Heart right ventricle (tissue), 16 donors: ENCODE measurements around the gene KCNMA1. TPM values are rescaled to one million over a fixed set of nuclear protein-coding genes. Genes with fewer than 3 reads are reported as not detected.

Experiments used
- ATAC-seq, 8 donors: fragments of 200-7000 bp; cut with Tn5 transposase; one replicate each; pipeline ENCODE4 v1.9.1; 2020; ENCODE audit warnings: mild to moderate bottlenecking in 8 of 8, moderate library complexity in 8 of 8, moderate number of reproducible peaks in 1 of 8
- DNase-seq, 2 donors: peaks; one replicate each; pipeline ENCODE4 v3.0.0-alpha.2; 2020
- H3K27ac ChIP-seq, 10 donors: fragments of 200-600 bp; sonication (generic) in 2 of 10; one replicate each; pipeline versions ENCODE4 v1.5.0 to v1.8.0; 2020 to 2022; ENCODE audit warnings: mild to moderate bottlenecking in 3 of 10
- H3K27me3 ChIP-seq, 7 donors: fragments of 200-600 bp; one replicate each; pipeline ENCODE4 v1.8.0; 2021 to 2022; ENCODE audit warnings: mild to moderate bottlenecking in 2 of 7
- H3K36me3 ChIP-seq, 9 donors: fragments of 200-600 bp; sonication (generic) in 1 of 9; one replicate each; pipeline versions ENCODE4 v1.5.0 to v1.8.0; 2020 to 2022; ENCODE audit warnings: mild to moderate bottlenecking in 2 of 9
- H3K4me1 ChIP-seq, 9 donors: fragments of 200-600 bp; sonication (generic) in 1 of 9; one replicate each; pipeline versions ENCODE4 v1.5.0 to v1.8.0; 2020 to 2022; ENCODE audit warnings: mild to moderate bottlenecking in 4 of 9
- H3K4me3 ChIP-seq, 10 donors: fragments of 200-600 bp; sonication (generic) in 2 of 10; one replicate each; pipeline versions ENCODE4 v1.5.0 to v1.8.0; 2020 to 2022; ENCODE audit warnings: mild to moderate bottlenecking in 7 of 10, moderate library complexity in 2 of 10
- H3K9me3 ChIP-seq, 11 donors: fragments of 200-600 bp in 10 of 11; sonication (generic) in 2 of 11; one replicate each; pipeline versions ENCODE4 v1.5.0 to v1.8.0; 2013 to 2022; ENCODE audit warnings: mild to moderate bottlenecking in 2 of 11, control low read depth in 1 of 11, moderate library complexity in 1 of 11
- WGBS, 2 donors: extraction: QIAGEN DNeasy Blood & Tissue Kit; methylation state at CpG; one replicate each; pipeline ENCODE4 v1.1.7; 2013; ENCODE audit warnings: inconsistent platforms in 1 of 2; 5-methylcytosine and 5-hydroxymethylcytosine counted together
- intact Hi-C, 10 donors: fragments of 100-400 bp; cut with DNase I; formaldehyde crosslinking; loops; one replicate each; pipeline versions ENCODE4 v1.11.1 to v1.14.2; 2022
- polyA plus RNA-seq, 2 donors: library from polyadenylated mRNA; stranded (reverse); fragments of 200-250 nt; gene quantifications; one replicate each; pipeline ENCODE4 v1.2.3, GENCODE V29; 2013
- total RNA-seq, 10 donors: library from RNA; stranded (reverse); fragmentation: NEBNext Ultra II Directional in 3 of 10; extraction: Animal tissue kit (Norgen Biotek cat#: 25700) in 3 of 10; gene quantifications; one replicate each; pipeline versions ENCODE4 v1.2.1 to v1.2.4, GENCODE V29; 2021 to 2023
- TF ChIP-seq, protein P1 (sequence below), 9 donors: fragments of 200-600 bp; sonication (generic) in 2 of 9; IDR thresholded peaks; one replicate each; pipeline versions ENCODE4 v1.5.0 to v1.8.0; 2021 to 2022; ENCODE audit warnings: antibody characterized with exemption in 9 of 9, mild to moderate bottlenecking in 5 of 9, moderate library complexity in 1 of 9
- donor health status: Arrhythmogenic right ventricular cardiomyopathy.
- donor health status: ischemic (EF 13 %, LVEDD 7.1; RV severe dilation, severe dysfunction).
- donor health status: healthy with polysubstance abuse.
- donor health status: DM: no; HTN: yes; CAD: no.
- donor health status: DM: no; HTN: no; CAD: no.
- donor health status: ischemic (EF 25% LVEDD 6.9; RV normal size, moderate dysfunction).
- donor health status: ischemic (EF 25% LVEDD 5.7; RV mildly dilated, moderate dysfunction).
- donor health status: healthy.
- donor health status: DM: yes; HTN: yes; CAD: no.
- donor health status: Ischemic cardiomyopathy.
- donor health status: ischemic (EF 35%, LVEDD 5.7; RV mildly dilated, moderate dysfunction).
- donor health status: nonischemic (EF 11% LVEDD 7.7; RV severe dilation, severe dysfunction).
- donor health status: DM: yes; HTN: yes; CAD: no.
- donor health status: PGD.
- donor health status: ischemic (EF 29% LVEDD 5.4; RV normal size, mild dysfunction).
- donor health status: nonischemic (EF 23%, LVEDD 6.1; RV moderate dilation, normal function).

Gene KCNMA1
- total and polyA plus RNA-seq, 12 donors, result 0.59 to 5.3 (median 1.6) TPM

DNA sequence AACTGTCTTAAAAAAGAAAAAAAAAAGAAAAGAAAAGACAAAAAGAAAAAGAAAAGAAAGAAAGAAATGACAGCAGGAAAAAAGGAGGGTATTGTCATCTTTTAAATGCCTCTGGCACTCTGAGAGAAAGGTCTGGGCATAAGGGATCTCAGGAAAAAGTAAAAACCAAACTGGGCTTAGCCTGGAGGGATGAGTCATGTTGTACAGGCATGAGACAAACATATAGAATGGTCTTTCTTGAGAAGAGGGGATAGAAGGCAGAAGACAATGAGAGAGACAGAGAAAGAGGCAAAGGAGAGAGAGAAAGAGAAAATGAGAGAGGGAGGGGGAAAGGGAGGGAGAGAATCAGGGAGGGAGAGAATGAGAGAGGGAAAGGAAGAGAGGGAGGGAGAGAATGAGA is 32.3 kb upstream of the KCNMA1 start:
- Histone ChIP-seq H3K9me3 (no peaks in the 10 kb centered on the region), H3K4me3 (no peak overlapping the region), H3K27ac (no peak overlapping the region), H3K4me1 (no peaks in the 10 kb centered on the region), H3K36me3 (no peaks in the 10 kb centered on the region), H3K27me3 (peaks cover 0 to 41% (median 22%) of the 10 kb centered on the region in 7 donors)
- no peak for DNase-seq
- TF ChIP-seq, protein P1, sequence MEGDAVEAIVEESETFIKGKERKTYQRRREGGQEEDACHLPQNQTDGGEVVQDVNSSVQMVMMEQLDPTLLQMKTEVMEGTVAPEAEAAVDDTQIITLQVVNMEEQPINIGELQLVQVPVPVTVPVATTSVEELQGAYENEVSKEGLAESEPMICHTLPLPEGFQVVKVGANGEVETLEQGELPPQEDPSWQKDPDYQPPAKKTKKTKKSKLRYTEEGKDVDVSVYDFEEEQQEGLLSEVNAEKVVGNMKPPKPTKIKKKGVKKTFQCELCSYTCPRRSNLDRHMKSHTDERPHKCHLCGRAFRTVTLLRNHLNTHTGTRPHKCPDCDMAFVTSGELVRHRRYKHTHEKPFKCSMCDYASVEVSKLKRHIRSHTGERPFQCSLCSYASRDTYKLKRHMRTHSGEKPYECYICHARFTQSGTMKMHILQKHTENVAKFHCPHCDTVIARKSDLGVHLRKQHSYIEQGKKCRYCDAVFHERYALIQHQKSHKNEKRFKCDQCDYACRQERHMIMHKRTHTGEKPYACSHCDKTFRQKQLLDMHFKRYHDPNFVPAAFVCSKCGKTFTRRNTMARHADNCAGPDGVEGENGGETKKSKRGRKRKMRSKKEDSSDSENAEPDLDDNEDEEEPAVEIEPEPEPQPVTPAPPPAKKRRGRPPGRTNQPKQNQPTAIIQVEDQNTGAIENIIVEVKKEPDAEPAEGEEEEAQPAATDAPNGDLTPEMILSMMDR (IDR thresholded peaks at IDR 0.05), result no peak
- intact Hi-C loops, result no loop called here
- no peak for ATAC-seq

DNA sequence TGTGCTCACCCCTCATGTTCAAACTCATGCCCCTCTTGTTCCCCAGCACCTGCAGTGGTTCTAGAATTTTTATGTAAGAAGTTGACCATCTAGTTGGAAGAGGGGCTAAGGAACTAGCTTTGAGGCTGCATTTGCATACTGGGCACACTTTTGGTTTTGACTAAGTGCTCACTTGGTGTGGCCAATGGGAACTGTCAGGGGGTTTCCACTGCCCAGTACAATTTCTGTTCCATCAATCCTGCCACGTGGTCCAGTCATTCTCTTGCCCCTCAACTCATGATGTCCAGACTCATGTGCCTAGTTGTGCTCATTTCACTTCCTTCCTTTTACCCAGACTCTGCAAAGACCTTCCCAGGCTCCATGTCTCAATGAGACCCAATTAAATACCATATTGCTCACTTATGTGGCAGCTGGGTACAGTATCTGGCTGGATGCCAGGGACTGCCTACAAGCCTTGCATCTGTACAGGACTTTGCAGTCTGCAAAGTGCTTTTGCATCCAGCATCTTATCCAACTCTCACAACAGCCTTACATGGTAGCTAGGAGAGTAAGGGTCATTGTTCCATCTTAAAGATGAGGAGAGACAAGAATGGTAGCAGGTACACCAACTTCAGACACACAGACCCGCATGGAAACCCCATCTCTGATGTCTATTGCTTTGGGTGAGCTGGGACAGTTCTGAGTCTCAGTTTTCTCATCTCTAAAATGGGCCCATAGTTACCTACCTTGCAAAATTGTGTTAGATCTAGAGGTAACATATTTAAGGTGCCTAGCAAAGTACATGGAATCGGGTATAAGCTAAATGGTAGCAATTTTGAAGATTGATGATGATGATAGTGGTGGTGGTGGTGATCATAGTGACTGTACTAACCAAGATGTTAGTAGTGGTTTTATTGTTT is 30.1 kb upstream of the KCNMA1 start:
- Histone ChIP-seq H3K27ac (no peak overlapping the region), H3K9me3 (no peaks in the 10 kb centered on the region)
- no peak for DNase-seq

DNA sequence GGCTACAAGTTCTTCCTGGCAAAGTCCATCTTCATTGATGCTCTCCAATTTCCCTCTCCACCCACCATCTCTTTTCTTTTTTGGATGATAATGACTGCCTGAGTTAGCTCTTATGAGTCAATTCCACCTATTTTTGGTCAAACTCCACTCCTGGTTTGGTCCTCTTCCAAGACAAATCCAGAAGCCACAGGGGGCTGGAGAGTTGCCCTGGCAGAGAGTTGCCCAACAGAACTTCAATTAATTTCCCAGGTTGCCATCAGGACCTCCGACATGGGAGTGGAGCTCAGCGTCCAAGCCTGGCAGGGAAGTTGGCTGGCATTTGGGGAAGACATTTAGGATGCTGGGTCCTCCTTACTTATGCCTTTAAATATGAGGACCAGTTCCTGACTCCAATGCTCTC is 29.2 kb upstream of the KCNMA1 start:
- DNase-seq, result no peak
- Histone ChIP-seq H3K9me3 (no peaks in the 10 kb centered on the region), H3K36me3 (no peaks in the 10 kb centered on the region), H3K4me1 (no peaks in the 10 kb centered on the region), H3K27ac (no peak overlapping the region), H3K4me3 (no peak overlapping the region), H3K27me3 (peaks cover 0 to 40% (median 27%) of the 10 kb centered on the region in 7 donors)
- TF ChIP-seq, protein P1 (IDR thresholded peaks at IDR 0.05), result no peak
- no peak for ATAC-seq
- WGBS, 2 donors, result 85 to 86% methylated on average over 2 of the region's 2 CpGs
- intact Hi-C loops, result no loop called here

More for the DNA sequence above, 30.1 kb upstream of the KCNMA1 start:
- H3K27me3 ChIP-seq, result peaks cover 0 to 48% (median 23%) of the 10 kb centered on the region in 7 donors
- intact Hi-C loops, result no loop called here
- WGBS, 2 donors, result 72 to 76% methylated on average over 3 of the region's 3 CpGs
- TF ChIP-seq, protein P1 (IDR thresholded peaks at IDR 0.05), result no peak
- H3K36me3 ChIP-seq, result no peaks in the 10 kb centered on the region
- no peaks in the 10 kb centered on the region for H3K4me1 ChIP-seq
- no peak for ATAC-seq
- H3K4me3 ChIP-seq, result no peak overlapping the region

DNA sequence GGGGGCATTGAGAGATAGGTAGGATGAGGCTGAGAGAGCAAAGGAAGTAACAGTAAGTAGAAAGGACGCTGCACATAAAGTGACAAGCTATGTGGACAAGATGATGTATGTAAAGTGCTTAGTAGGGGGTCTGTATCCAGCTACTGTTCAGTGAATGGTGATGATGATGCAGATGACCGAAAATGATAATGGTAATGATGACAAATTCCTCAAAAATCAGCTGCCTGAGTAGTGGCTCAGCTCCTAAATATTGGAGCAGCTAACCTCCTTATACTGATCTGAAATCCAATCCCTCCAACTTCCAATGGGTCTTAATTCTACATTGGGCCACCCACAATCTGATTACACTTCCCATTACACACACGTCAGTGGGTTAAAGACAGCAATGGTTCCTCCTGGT is 27.1 kb upstream of the KCNMA1 start:
- peaks cover 0 to 4% (median 0%) of the 10 kb centered on the region in 11 donors for H3K9me3 ChIP-seq
- TF ChIP-seq, protein P1 (IDR thresholded peaks at IDR 0.05), result no peak
- H3K36me3 ChIP-seq, result no peaks in the 10 kb centered on the region
- H3K27me3 ChIP-seq, result peaks cover 0 to 38% (median 27%) of the 10 kb centered on the region in 7 donors
- 46 to 53% methylated on average over 3 of the region's 3 CpGs for WGBS, 2 donors
- intact Hi-C loops, result no loop called here
- DNase-seq, result no peak
- no peak for ATAC-seq
- H3K4me3 ChIP-seq, result no peak overlapping the region
- H3K27ac ChIP-seq, result no peak overlapping the region
- H3K4me1 ChIP-seq, result no peaks in the 10 kb centered on the region
